Loucy (cell line): ENCODE measurements around the gene FOSL1.
A peak's percentile ranks its signal among the peaks of the same experiment; 100 is the strongest.

Source experiments
- H2AFZ ChIP-seq: fragments of 200-600 bp; sonication (generic); 2 replicates; pipeline ENCODE4 v1.6.0; 2016; ENCODE audit warnings: antibody characterized with exemption, mild to moderate bottlenecking, low read length, moderate library complexity
- H3F3A ChIP-seq: fragments of 200-600 bp; 2 replicates; pipeline ENCODE4 v1.6.0; 2016; ENCODE audit warnings: antibody characterized with exemption, low read depth, mild to moderate bottlenecking
- H3K27me3 ChIP-seq: fragments of 200-600 bp; sonication (generic); 2 replicates; pipeline ENCODE4 v1.6.1; 2014; ENCODE audit warnings: low read length, mild to moderate bottlenecking; ENCODE audit not compliant: insufficient read depth, poor library complexity, severe bottlenecking
- H3K36me3 ChIP-seq: fragments of 200-600 bp; sonication (generic); 2 replicates; pipeline ENCODE4 v1.6.1; 2016; ENCODE audit warnings: low read length; ENCODE audit not compliant: insufficient read depth
- H3K4me1 ChIP-seq: fragments of 200-600 bp; sonication (generic); 2 replicates; pipeline ENCODE4 v1.5.1; 2014; ENCODE audit warnings: low read length, mild to moderate bottlenecking; ENCODE audit not compliant: insufficient read depth, poor library complexity, severe bottlenecking
- H3K4me2 ChIP-seq: fragments of 200-600 bp; sonication (generic); 2 replicates; pipeline ENCODE4 v1.6.0; 2014; ENCODE audit warnings: antibody characterized with exemption, low read length, low read depth, mild to moderate bottlenecking; ENCODE audit not compliant: poor library complexity, severe bottlenecking
- H3K4me3 ChIP-seq: fragments of 200-600 bp; sonication (generic); 2 replicates; pipeline ENCODE4 v1.5.1; 2014; ENCODE audit warnings: low read length, mild to moderate bottlenecking, mixed read lengths; ENCODE audit not compliant: poor library complexity, severe bottlenecking
- H3K79me2 ChIP-seq: fragments of 200-600 bp; sonication (generic); 2 replicates; pipeline ENCODE4 v1.6.1; 2014; ENCODE audit warnings: low read length; ENCODE audit not compliant: insufficient read depth
- H3K9ac ChIP-seq: fragments of 200-600 bp; sonication (generic); 2 replicates; pipeline ENCODE4 v1.6.0; 2014; ENCODE audit warnings: mild to moderate bottlenecking, low read depth, low read length, moderate library complexity; ENCODE audit not compliant: poor library complexity, severe bottlenecking
- H3K9me2 ChIP-seq: fragments of 200-600 bp; sonication (generic); replicated peaks from 2 replicates; pipeline ENCODE4 v1.6.1; 2016; ENCODE audit warnings: low read depth, low read length, mixed read lengths
- H3K9me3 ChIP-seq: fragments of 200-600 bp; sonication (generic); 2 replicates; pipeline ENCODE4 v1.6.1; 2014; ENCODE audit warnings: mild to moderate bottlenecking, antibody characterized with exemption, low read length, low read depth; ENCODE audit not compliant: insufficient read depth
- H4K20me1 ChIP-seq: fragments of 200-600 bp; sonication (generic); 2 replicates; pipeline ENCODE4 v1.6.0; 2014; ENCODE audit warnings: antibody characterized with exemption, low read length, mild to moderate bottlenecking; ENCODE audit not compliant: insufficient read depth, poor library complexity, severe bottlenecking
- EZH2phosphoT487 ChIP-seq: fragments of 200-600 bp; IDR thresholded peaks from 2 replicates; pipeline ENCODE4 v1.6.1; 2018; ENCODE audit warnings: antibody characterized with exemption, mild to moderate bottlenecking, moderate library complexity, borderline replicate concordance
- TF ChIP-seq, protein P1 (sequence below): fragments of 200-600 bp; sonication (generic); conservative IDR thresholded peaks from 2 replicates; pipeline ENCODE4 v1.5.1; 2014; ENCODE audit warnings: mild to moderate bottlenecking, antibody characterized with exemption, low read length

The FOSL1 gene

DNA sequence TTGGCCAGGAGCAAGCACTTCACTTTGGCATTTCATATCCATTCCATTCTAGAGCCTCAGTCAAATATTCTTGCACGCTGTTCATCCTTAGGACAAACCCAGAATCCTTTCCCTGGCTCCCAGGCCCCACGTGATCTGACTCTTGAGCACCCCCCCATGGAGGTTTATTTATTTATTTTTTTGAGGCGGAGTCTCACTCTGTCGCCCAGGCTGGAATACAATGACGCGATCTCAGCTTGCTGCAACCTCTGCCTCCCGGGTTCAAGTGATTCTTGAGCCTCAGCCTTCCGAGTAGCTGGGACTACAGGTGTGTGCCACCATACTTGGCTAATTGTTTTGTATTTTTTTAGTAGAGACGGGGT lies 32.4 kb upstream of the FOSL1 start:
- H3F3A ChIP-seq = peaks cover 3% of the 10 kb centered on the region; the same call in 1 of the 2 replicates
- H2AFZ ChIP-seq = no peak overlapping the region
- no peaks in the 10 kb centered on the region for H4K20me1 ChIP-seq
- TF ChIP-seq, protein P1, sequence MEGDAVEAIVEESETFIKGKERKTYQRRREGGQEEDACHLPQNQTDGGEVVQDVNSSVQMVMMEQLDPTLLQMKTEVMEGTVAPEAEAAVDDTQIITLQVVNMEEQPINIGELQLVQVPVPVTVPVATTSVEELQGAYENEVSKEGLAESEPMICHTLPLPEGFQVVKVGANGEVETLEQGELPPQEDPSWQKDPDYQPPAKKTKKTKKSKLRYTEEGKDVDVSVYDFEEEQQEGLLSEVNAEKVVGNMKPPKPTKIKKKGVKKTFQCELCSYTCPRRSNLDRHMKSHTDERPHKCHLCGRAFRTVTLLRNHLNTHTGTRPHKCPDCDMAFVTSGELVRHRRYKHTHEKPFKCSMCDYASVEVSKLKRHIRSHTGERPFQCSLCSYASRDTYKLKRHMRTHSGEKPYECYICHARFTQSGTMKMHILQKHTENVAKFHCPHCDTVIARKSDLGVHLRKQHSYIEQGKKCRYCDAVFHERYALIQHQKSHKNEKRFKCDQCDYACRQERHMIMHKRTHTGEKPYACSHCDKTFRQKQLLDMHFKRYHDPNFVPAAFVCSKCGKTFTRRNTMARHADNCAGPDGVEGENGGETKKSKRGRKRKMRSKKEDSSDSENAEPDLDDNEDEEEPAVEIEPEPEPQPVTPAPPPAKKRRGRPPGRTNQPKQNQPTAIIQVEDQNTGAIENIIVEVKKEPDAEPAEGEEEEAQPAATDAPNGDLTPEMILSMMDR = peak; percentile 30; the same call in 1 of the 2 replicates
- TF ChIP-seq EZH2phosphoT487 = no peak
- H3K36me3 ChIP-seq = no peaks in the 10 kb centered on the region
- no peaks in the 10 kb centered on the region for H3K79me2 ChIP-seq
- H3K4me2 ChIP-seq = no peak overlapping the region
- H3K4me3 ChIP-seq = no peak overlapping the region
- no peaks in the 10 kb centered on the region for H3K9me2 ChIP-seq
- H3K27me3 ChIP-seq = no peaks in the 10 kb centered on the region
- H3K9me3 ChIP-seq = no peaks in the 10 kb centered on the region
- H3K4me1 ChIP-seq = peaks cover 22% of the 10 kb centered on the region
- no peak overlapping the region for H3K9ac ChIP-seq

DNA sequence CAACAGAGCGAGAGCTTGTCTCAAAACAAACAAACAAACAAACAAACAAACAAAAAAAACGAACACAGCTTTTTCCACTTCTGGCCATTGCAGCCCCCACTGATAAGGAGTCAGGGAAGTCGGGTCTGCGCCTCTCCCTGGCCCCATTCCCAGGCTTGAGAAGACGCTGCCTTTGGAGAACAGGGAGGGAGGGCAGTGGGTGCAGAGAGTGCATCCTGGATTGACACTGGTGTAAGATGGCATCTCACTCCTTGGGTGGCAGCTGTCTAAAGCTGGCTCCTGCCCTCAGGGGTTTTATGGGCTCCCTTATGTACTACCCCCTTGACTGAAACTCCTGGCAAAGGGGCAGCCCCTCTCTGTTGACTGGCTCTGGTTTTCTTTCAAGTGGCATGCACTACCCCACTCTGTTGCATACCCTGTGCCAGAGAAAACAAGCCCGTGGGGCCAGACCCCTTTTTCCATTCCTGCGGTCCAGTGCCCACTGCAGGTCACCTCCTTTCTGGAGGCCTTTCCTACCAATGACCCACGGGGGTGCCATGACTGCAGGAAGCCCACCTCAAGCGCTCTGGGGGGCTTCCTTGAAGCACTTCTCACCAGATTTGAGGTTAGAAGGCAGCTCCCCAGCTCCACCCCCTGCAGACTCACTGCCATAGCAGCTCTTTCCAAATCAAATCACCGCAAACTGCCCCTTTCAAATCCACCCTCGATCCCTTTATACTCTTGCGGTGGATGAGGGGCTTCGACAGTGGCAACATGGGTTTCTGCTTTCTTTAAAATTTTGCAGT lies 31.8 kb upstream of the FOSL1 start:
- H3K4me2 ChIP-seq = peak overlapping the region; percentile 43
- H3K79me2 ChIP-seq = no peaks in the 10 kb centered on the region
- H3K9me3 ChIP-seq = no peaks in the 10 kb centered on the region
- TF ChIP-seq, protein P1 = 0 out of 2 replicates have a peak, but pooled peaks have one; percentile 26
- no peak for TF ChIP-seq EZH2phosphoT487
- peaks cover 23% of the 10 kb centered on the region for H3K4me1 ChIP-seq
- H3F3A ChIP-seq = peaks cover 3% of the 10 kb centered on the region; the same call in 1 of the 2 replicates
- peak overlapping the region; percentile 5 for H3K9ac ChIP-seq
- no peaks in the 10 kb centered on the region for H3K9me2 ChIP-seq
- H3K36me3 ChIP-seq = no peaks in the 10 kb centered on the region
- no peaks in the 10 kb centered on the region for H4K20me1 ChIP-seq
- no peaks in the 10 kb centered on the region for H3K27me3 ChIP-seq
- H3K4me3 ChIP-seq = no peak overlapping the region
- H2AFZ ChIP-seq = peak overlapping the region; percentile 47

DNA sequence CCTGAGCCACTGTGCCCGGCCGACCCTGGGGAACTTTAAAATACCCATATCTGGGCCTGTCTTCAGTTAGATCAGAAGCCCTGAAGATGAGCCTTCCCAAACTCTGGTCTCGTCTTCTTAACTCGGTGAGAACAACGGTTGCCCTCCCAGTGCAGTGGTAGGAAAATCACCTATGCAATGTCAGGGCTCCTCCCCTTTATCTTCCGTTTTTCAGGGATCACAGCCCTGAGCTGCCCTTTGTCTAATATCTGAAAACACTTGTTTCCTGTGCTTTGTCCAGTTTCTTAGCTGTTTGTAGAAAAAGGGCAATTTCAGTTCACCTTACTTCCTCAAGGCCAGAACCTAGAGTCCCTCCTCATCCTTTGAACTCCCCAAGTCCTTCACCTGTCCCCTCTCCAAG lies 28.5 kb upstream of the FOSL1 start:
- no peaks in the 10 kb centered on the region for H3K36me3 ChIP-seq
- H3K4me2 ChIP-seq = peak overlapping the region; percentile 76
- TF ChIP-seq EZH2phosphoT487 = no peak
- TF ChIP-seq, protein P1 = no peak
- peaks cover 3% of the 10 kb centered on the region; the same call in 1 of the 2 replicates for H3F3A ChIP-seq
- peaks cover 23% of the 10 kb centered on the region for H3K4me1 ChIP-seq
- H2AFZ ChIP-seq = no peak overlapping the region
- no peaks in the 10 kb centered on the region for H4K20me1 ChIP-seq
- no peaks in the 10 kb centered on the region for H3K79me2 ChIP-seq
- H3K27me3 ChIP-seq = no peaks in the 10 kb centered on the region
- H3K4me3 ChIP-seq = peak overlapping the region; percentile 58
- H3K9ac ChIP-seq = peak overlapping the region; percentile 55
- no peaks in the 10 kb centered on the region for H3K9me3 ChIP-seq
- H3K9me2 ChIP-seq = no peaks in the 10 kb centered on the region
